Activated CD4-positive, CD25-positive, alpha-beta regulatory T cell treated with anti-CD3 and anti-CD28 coated beads, Interleukin-2, amount 50 U/mL, for 72 hours (primary cell): ENCODE results near the gene GPR18.
"Not testable (repeated sequence)": the region's sequence is repeated elsewhere in the genome, so short reads cannot be mapped to it uniquely, and the experiment has no call there.

ENCODE experiments used
- DNase-seq: peaks from one replicate; pipeline ENCODE4 v3.0.0; 2021

Gene GPR18

DNA sequence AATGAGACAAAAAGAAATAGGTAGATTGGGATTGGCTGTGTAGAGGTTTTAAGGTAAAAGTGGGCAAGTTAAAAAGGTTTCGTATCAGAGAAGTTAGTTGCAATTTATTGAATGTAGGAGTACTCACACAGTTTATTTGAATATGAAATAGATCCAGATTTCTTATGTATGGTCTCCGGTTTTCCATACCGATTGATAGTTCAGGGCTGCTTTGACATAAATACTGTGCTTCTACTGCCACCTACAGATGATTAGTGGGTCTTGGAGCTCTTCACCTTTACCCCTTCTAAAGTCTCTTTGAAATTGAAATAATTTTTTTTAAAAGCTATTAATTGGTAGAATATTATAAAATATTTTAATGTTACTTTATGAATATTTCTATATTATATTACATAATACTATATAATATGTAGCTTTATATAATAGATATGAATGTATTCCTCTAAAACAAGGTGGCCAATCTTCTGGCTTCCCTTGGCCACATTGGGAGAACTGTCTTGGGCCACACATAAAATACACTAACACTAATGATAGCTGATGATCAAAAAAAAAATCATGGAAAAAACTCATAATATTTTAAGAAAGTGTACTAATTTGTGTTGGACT is 7.7 kb upstream of the GPR18 start:
- no peak for DNase-seq

DNA sequence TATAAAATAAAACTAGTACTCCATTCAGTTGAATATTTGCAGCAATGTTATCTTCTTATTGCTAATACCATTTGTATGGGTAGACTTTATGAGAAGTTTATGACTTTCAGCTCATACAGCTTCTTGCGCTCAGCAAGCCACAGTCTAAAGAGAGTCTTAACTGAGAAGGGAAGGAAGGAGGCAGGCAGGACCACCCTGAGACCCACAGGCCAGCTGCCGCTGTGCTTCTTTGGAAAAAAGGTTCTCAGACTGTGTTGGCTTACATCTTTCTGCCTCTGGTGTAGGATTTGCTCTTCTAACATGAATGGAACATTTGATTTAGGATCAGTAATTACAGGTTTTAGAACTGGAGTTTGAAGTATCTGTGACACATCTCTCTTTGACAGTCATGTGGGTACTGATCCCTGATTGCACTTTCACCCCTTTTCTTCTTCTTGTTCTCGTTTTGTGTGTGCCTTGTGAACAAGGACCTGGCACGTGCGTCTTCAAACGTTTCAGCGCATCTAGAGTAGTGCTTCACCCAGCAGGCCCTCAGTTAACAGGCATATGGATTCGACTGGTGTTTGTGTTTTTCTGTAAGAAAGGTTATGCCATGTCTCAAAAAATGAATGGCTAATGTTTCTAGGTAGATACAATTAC is 7.1 kb upstream of the GPR18 start:
- no peak for DNase-seq

DNA sequence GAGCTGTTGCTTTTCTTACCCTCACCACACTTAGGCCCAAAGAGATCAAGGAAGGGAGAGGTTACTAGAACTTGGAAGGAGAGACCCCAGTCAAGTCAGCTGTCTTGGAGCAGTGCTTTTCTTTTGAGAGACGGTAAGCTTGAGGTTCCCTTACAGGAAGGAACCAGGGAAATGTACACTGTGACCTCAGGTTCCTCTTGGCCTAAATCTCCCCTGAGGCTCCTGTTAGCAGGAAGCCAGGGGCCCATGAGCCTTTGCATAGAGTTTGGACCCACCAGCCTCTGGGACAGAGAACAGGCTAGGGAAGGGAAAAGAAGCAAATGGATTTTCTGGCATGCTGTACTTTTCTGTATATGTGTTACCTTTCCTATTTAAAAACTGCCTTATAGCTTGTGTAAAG is 5.9 kb upstream of the GPR18 start:
- no peak for DNase-seq

DNA sequence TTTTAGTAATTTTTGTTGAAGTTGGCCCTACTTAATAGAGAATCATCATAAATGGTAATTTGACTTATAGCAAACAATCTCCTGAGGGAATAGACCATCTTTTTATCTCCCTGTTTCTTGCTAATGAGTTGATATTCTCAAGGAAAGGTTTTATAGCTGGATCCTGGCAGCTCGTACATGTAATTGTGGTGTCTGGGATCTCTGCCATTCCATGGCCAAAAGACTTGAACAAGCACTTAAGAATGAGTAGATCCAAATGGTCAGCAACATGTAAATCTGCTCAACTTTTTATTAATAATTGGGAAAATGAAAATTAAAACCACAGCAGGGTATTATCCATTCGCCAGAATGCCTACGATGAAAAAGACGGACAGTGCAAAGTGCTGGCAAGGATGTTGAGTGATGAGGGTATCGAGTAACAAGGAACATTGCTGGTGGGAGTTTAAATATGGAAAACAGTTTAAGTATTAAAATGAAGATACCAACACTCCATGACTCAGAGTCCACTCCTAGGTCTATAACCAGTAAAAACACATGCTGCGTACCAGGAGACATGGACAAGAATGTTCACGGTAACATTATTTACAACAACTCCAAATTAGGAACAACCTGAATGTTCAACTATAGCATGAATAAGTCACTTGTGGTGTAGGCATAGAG is 5.1 kb upstream of the GPR18 start:
- DNase-seq: no peak

DNA sequence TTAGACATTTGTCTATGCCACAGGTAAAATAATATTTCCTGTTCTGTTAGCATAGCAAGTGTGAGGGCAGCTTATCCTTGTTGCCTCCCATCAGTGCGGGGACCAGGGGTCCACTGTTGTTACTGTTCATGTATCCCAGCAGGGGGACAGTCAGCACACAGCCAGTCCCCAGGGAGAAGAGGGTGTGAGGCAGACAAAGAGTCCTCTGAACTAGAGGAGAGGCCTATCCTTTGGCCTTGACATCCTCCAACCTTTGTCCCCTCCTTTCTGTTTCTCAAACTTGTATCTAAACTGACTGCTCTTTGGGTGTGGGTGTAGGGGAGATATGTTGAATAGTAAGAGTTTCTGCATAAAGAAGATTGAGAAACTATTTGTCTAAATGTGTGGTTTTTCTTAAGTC is 2.9 kb upstream of the GPR18 start:
- no peak for DNase-seq

DNA sequence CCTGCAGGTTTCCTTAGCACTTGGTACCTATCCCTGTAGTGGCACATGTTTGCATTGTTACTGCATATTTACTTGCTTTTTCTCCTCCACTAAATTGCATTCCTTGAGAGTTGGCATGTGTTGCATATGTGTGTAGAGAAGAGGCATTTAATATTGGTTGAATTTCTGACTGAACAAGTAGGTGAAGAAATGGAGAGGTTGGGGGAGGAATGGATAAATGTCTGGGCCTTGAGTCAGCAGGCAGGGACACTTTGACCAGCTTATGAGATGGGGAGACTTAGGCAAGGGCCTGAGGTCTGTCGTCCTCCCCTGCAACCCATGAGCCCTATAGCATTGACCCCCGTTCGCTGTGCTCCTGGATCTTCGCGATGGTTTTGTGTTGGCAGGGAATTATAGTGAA is 2.0 kb upstream of the GPR18 start:
- no peak for DNase-seq

DNA sequence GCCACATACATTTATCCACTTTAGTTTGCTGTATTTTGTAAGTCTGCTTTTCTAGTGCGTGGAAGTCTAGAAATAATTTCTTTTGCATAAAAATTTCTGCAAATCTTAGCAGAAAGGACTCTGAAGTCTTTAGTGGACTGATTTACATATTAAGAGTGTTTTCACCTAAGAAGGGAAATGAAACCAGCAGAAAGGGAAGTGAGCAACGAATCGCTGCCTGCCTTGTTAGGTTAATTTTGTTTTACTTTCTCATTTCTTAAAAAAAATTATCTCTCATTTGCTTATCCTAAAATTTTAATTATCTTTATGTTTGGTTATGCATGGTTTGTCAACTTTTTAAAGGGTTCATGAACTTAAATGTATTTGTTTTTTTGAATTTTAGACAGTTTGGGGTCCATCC is 767 bp upstream of the GPR18 start:
- no peak for DNase-seq

DNA sequence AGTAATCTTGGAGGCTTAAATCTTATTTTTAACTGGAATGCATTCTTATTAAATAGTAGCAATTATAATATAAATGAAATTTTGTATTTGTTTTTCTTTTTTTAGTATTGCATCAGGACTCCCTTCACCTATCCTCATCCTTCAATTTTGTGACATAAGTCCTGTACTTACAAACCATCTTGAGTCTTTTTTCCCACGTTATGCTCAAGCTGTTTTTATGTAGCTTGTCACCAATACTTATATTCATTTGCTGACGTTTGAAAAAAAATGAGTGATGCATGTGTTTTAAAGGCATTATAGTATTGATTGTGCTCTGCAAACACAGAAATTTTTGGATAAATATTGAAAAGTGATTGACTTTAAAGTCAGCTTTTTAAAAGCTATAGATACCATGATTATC is 888 bp downstream of the GPR18 start:
- DNase-seq: no peak

DNA sequence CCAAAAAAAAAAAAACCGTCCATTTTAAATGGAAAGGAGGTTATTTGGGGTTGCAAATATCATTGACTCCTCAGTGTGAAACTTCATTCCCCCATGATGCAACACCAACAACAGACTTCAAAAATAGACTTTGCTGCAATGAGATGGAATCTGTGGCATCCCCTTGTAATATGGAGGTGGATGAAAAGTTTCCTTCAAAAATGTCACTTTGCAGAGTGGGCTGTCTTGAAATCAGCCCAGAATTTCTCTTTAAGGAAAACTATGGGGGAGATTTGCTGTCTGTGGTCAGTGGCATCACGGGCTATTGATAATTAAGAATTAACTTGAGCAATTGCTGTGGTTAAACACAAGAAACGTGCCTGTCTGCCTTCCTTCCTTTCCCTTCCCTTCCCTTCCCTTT is 1.5 kb downstream of the GPR18 start:
- DNase-seq: no peak

DNA sequence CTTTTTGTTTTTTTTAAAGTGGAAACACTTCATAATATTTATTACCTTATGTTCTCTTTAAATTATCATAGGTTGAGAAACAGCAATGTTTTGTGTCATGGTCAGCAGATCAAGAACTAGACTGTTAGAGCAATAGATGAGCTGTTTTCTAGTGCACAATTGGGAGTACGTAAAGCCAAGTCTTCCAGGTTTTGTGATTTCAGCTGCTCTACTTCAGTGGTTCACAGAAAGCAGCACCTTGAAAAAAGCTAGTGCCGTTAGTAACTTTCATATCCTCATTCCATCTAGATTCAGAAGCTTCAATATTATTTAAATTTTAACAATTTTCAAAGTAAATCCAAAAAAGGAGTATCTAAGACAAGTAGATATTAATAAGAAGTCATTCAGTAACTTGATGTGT is 1.9 kb downstream of the GPR18 start:
- DNase-seq: no peak

DNA sequence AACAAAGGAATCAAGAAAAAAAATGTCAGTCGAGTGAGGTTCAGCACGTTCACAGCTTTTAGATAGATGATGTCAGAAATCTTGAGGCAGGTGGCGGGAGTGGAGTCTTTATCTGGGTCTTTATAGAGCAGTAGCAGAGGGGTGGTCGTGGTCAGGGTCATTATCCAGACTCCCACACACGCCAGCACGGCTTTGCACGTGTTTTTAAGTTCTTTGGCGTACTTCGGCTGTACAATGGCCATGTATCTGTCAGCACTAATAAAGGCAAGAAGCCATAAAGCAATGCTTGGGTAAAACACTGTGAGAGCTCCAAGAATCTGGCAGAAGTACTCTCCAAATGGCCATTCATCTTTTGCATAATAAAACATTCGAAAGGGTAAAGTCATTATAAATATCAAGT is 2.9 kb downstream of the GPR18 start:
- no peak for DNase-seq

DNA sequence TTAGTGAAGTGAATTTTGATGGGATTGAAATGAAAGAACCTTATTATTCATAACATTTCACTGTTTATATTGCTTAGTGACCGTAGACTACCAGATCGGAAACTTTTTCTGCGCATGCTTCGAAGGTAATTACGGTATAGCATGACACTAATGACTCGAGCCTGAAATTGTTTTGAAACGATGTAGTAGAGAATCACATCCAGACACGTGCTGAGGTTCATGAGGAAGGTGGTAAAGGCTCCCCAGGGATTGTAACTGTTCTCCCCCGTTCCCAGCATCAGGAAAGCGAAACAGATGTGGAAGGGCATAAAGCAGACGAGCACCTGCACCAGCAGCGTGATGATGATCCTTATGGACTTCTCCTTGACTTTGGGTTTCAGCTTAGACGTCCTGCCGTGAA is 3.3 kb downstream of the GPR18 start:
- no peak for DNase-seq

DNA sequence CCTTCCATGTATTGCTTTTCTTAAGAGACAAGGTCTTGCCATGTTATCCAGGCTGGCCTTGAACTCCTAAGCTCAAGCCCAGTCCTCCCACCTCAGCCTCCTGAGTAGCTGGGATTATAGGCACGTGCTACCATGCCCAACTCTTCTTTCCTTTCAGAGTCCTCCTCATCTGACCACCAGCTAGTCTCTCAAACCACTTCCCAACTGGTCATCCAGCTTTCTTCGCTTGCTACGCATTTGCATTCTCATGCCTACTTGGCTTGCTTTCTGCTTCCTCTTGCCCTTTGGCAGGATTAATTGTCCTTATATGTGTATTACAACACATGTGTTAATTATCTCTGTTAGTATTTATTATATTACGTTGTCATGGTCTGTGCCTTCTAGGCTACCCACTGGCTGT is 6.3 kb downstream of the GPR18 start:
- DNase-seq: no peak

DNA sequence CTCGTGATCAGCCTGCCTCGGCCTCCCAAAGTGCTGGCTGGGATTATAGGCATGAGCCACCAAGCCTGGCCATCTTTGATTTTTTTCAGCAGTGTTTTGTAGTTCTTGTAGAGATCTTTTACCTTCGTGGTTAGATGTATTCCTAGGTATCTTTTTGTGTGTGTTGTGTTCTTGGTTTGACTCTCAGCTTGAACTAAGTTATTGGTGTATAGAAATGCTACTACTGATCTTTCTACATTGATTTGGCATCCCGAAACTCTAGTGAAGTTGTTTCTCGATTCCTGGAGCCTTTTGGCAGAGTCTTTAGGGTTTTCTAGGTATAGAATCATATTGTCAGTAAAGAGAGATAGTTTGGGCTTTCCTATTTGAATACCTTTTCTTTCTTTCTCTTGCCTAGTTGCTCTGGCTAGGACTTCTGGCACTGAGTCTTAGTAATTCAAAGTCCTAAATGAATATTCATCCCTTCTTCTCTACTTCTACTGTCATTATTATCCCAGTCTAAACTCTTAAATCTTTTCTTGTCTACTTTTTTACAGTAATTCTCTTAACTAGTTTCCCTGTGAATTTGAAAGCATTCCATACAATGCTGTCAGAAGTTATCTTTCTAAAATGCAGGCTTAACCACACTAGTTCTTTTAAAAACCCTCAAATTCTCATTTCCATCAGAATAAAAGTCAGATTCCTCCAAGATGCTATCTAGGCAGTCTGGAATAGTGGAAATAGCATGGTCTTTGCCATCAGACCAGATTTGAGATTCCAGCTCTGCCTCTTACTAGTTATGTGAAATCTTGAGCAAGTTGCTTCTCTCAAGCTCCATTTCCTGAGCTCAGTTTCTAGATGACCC is 7.0 kb downstream of the GPR18 start:
- DNase-seq: no peak

DNA sequence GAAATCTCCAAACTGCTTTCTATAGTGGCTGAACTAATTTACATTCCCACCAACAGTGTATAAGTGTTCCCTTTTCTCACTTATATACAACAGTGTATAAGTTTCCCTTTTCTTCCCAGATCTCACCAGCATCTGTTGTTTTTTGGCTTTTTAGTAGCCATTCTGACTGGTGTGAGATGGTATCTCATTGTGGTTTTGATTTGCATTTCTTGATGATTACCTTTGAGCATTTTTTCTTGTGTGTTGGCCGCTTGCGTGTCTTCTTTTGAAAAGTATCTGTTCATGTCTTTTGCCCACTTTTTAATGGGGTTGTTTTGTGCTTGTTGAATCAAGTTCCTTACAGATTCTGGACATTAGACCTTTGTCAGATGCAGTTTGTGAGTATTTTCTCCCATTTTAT is 8.6 kb downstream of the GPR18 start:
- not testable (repeated sequence) for DNase-seq

DNA sequence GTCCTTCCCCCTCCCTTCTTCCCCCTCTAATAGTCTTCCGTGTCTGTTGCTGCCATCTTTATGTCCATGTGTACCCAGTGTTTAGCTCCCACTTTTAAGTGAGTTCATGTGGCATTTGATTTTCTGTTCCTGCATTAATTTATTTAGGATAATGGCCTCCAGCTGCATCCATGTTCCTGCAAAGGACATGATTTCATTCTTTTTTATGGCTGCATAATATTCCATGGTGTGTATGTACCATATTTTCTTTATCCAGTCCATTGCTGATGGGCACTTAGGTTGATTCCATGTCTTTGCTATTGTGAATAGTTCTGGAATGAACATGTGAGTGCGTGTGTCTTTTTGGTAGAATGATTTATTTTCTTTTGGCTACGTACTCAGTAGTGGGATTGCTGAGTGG is 9.0 kb downstream of the GPR18 start:
- DNase-seq: not testable (repeated sequence)

DNA sequence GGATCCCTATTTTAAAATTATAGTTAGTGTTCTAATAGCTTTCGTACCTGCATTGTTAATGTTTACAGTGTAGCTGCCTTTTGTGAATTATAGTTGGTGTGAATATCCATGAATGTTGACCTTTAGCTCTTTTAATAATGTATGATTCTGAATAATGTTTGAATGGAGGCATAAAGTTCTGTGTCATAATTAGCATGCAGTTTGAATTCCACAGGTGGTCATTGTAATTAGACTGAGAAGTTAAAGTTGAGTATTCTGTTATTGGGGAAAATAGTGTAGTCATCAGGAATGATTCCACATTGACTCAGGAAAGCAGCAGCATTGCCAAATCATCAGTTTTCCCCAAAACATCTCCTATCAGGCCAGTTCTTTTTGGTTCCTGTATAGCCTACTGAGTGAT is 12.1 kb downstream of the GPR18 start:
- no peak for DNase-seq

DNA sequence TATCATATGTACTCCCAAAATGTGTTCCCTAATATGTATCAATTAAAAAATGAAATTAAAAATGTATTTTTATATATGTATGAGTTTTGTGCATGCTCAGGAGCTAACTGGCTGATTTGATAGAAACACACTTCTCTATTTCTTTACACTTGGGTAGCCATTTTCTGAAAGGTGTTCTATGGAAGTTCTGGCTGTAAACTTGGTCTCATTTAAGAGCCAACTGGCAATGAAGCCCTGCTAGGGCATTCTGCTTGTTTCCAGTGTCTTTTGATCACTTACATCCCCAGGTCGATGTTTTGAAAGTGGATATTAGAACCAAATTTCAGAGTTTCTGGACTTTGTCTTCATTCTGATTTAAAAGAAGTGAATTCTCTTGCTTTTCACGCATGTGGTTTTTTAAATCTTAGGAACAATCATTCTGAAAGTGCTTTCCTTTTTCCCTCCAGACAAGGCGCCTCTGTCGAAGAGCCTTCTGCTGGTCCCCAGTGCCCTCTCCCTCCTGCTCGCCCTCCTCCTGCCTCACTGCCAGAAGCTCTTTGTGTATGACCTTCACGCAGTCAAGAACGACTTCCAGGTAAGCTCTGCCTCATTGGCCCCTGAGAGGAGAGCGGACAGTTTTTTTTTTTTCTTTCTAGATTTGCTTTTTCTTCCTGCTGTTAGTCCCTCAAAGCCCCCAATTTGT is 20.1 kb downstream of the GPR18 start:
- no peak for DNase-seq

DNA sequence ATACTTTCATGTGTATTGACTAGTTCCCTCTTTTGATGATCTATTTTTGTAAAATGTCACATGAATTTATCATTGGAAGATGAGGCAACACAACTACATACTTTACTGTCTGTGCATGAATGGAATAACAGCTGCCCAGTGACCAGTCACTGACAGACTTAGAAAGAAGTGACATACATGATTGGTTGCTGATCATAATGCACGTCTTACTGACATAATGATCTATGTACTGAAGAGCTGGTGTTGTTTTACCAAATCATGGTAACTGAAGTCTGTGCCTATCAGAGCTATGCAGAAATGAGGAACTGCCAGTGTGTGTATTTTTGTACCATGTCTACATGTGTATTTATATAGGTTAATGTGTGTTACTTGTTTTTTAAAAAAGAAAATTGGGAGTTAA is 26.5 kb downstream of the GPR18 start:
- no peak for DNase-seq

DNA sequence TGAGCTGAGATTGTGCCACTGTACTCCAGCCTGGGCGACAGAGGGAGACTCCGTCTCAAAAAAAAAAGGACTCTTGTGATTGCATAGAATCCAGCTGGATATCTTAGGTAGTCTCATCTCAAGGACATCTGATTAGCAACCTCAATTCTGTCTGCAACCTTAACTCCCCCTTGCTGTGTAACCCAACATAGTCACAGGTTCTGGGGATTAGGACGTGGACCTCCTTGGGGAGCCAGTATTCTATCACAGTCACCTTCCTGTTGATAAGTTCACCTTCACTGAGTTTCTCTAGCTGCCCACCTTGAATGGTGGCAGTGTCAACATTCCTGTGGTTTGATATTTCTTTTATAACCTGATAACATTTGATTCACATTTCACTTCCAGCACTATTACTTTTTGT is 27.2 kb downstream of the GPR18 start:
- DNase-seq: no peak

DNA sequence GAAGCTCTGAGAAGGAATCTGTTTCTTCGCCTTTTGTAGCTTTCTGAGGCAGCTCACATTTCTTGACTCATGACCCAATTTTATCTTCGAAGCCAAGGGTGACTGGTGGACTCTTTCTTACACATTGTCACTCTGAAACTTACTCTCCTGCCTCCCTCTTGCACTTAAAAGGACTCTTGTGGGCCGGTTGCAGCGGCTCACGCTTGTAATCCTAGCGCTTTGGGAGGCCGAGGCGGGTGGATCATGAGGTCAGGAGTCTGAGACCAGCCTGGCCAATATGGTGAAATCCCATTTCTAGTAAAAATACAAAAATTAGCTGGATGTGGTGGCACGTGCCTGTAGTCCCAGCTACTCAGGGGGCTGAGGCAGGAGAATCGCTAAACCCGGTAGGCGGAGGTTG is 27.6 kb downstream of the GPR18 start:
- DNase-seq: not testable (repeated sequence)

DNA sequence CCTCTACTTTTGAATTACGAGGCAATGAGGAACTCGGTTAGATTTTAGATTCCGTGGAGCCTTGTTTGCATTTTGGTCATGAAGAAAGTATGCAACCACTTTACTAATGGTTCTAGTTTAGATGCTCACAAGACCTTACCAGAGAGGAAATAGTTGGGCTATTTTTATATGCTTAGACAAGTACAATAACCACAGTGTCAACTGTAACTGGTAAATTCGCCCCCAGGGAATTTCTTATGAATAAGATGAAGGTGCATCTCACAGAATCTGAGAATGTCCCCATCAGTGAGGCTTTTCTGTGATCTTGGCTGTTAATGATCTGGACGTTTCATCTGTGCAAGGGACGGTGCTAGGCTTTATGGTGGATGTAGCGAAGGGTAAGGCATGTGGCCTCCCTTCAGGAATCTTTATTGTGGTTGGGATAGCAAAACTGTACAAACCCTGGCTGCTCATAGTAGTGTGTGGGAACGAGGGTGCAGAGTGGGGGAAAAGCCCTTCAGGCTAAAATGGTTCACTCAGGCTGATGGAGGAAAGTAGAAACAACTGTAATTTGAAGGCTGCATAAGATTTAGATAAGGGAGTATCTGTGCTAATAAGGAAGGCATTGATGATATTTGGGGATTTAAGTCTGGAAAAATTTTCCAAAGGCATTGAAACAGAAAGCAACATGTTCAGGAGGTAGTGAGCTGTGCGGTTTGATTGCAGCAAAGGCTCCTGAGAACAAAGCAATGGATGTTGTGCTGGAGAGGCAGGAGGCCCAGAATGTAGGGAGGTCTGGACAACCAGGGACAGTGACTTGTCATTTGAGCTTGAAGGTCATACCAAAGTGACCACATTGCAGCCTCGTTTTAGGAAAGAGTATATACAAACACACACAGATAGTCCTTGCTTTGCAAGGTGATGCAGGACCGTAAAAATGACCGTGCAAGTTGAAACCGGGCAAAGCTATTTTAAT is 29.2 kb downstream of the GPR18 start:
- no peak for DNase-seq
